ENCODE measurements around the gene ATG4D. TPM values are rescaled to one million over a fixed set of nuclear protein-coding genes. Genes with fewer than 3 reads are reported as not detected.

Gene ATG4D
- total RNA-seq, 1 experiment from 2014 or later = 59.4 TPM

DNA sequence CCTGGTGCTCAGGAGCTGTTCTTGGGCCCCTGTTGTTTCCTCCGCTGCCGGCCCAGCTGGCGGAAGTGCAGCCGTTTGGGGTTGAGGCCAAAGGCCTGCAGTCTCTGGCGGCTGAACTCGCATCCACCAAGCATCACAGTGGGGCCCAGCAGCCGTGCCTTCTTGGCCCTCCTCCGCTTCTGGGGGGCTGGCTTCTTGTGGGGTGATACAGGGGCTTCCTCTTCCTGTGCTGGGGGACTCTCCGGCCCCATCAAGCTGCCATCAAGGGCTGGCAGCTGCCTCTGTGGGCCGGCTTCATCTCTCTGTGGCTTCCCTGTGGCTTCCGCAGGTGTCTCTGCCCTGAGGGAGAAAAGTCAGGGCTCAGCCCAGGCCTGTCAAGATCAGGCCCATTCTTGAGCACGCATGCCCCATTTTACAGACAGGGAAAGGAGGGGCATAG, 10.3 kb downstream of the ATG4D start (continued):
- TF ChIP-seq, protein P1, sequence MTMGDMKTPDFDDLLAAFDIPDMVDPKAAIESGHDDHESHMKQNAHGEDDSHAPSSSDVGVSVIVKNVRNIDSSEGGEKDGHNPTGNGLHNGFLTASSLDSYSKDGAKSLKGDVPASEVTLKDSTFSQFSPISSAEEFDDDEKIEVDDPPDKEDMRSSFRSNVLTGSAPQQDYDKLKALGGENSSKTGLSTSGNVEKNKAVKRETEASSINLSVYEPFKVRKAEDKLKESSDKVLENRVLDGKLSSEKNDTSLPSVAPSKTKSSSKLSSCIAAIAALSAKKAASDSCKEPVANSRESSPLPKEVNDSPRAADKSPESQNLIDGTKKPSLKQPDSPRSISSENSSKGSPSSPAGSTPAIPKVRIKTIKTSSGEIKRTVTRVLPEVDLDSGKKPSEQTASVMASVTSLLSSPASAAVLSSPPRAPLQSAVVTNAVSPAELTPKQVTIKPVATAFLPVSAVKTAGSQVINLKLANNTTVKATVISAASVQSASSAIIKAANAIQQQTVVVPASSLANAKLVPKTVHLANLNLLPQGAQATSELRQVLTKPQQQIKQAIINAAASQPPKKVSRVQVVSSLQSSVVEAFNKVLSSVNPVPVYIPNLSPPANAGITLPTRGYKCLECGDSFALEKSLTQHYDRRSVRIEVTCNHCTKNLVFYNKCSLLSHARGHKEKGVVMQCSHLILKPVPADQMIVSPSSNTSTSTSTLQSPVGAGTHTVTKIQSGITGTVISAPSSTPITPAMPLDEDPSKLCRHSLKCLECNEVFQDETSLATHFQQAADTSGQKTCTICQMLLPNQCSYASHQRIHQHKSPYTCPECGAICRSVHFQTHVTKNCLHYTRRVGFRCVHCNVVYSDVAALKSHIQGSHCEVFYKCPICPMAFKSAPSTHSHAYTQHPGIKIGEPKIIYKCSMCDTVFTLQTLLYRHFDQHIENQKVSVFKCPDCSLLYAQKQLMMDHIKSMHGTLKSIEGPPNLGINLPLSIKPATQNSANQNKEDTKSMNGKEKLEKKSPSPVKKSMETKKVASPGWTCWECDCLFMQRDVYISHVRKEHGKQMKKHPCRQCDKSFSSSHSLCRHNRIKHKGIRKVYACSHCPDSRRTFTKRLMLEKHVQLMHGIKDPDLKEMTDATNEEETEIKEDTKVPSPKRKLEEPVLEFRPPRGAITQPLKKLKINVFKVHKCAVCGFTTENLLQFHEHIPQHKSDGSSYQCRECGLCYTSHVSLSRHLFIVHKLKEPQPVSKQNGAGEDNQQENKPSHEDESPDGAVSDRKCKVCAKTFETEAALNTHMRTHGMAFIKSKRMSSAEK (CRISPR knock-in tag; IDR thresholded peaks at IDR 0.05; ENCODE audit: borderline replicate concordance) = no peak
- TF ChIP-seq, protein P2, sequence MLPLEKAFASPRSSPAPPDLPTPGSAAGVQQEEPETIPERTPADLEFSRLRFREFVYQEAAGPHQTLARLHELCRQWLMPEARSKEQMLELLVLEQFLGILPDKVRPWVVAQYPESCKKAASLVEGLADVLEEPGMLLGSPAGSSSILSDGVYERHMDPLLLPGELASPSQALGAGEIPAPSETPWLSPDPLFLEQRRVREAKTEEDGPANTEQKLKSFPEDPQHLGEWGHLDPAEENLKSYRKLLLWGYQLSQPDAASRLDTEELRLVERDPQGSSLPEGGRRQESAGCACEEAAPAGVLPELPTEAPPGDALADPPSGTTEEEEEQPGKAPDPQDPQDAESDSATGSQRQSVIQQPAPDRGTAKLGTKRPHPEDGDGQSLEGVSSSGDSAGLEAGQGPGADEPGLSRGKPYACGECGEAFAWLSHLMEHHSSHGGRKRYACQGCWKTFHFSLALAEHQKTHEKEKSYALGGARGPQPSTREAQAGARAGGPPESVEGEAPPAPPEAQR (CRISPR knock-in tag; IDR thresholded peaks at IDR 0.05) = no peak
- no peak for TF ChIP-seq ZNF219 (CRISPR knock-in tag; IDR thresholded peaks at IDR 0.05; ENCODE audit: borderline replicate concordance)
- no peak for TF ChIP-seq ETV6 (CRISPR knock-in tag; IDR thresholded peaks at IDR 0.05)
- no peak for TF ChIP-seq NR2C2 (CRISPR knock-in tag; IDR thresholded peaks at IDR 0.05)
- TF ChIP-seq KAT7 (CRISPR knock-in tag; IDR thresholded peaks at IDR 0.05; ENCODE audit: borderline replicate concordance) = no peak
- TF ChIP-seq ELF4 (CRISPR knock-in tag; IDR thresholded peaks at IDR 0.05; ENCODE audit: low read depth) = no peak

DNA sequence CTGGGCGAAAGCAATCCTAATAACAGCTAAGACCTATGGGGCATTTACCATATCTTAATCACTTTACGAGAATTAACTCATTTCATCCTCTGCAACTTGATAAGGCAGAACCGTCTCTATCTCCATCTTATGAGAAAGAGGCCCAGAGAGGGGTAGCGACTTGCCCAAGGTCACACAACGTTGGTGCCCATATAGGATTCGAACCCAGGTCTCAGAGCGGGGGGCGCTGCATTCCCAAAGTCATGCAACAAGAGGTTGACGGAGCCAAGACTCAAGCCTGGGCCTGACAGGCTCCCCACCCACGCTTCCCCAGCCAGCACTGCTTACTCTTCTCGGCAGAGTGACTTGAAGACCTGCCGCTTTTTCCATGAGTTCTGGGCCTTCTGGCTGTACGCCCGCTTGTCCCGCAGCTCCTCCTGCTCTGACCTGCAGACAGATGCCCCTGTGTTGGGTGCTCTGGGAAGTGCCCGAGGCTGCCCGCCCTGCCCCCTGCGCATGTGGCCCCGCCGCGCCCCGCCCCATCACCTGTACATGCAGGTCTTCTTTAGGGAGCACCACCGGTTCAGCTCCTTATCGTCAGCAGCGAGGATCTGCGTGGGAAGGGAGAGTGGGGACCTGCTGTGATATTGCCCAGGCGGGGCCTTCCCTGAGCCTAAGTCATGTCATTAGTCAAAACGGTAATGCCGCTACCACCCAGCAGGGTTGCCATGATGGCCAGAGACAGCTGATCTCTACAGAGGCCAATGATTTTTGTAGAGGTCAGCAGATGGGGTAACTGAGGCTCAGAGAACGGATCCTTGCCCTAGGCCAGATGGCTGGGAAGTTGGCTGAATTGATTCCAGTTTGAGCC, 11.3 kb downstream of the ATG4D start:
- Mint-ChIP-seq H3K27ac (no peak overlapping the region), H3K4me3 (no peak overlapping the region), H3K9me3 (no peaks in the 10 kb centered on the region), H3K27me3 (ENCODE audit: low read depth) (no peaks in the 10 kb centered on the region), H3K4me1 (no peaks in the 10 kb centered on the region), H3K36me3 (peaks cover 47% of the 10 kb centered on the region)
- TF ChIP-seq MXD4 (CRISPR knock-in tag; IDR thresholded peaks at IDR 0.05; ENCODE audit: borderline replicate concordance) = no peak
- TF ChIP-seq, protein P3, sequence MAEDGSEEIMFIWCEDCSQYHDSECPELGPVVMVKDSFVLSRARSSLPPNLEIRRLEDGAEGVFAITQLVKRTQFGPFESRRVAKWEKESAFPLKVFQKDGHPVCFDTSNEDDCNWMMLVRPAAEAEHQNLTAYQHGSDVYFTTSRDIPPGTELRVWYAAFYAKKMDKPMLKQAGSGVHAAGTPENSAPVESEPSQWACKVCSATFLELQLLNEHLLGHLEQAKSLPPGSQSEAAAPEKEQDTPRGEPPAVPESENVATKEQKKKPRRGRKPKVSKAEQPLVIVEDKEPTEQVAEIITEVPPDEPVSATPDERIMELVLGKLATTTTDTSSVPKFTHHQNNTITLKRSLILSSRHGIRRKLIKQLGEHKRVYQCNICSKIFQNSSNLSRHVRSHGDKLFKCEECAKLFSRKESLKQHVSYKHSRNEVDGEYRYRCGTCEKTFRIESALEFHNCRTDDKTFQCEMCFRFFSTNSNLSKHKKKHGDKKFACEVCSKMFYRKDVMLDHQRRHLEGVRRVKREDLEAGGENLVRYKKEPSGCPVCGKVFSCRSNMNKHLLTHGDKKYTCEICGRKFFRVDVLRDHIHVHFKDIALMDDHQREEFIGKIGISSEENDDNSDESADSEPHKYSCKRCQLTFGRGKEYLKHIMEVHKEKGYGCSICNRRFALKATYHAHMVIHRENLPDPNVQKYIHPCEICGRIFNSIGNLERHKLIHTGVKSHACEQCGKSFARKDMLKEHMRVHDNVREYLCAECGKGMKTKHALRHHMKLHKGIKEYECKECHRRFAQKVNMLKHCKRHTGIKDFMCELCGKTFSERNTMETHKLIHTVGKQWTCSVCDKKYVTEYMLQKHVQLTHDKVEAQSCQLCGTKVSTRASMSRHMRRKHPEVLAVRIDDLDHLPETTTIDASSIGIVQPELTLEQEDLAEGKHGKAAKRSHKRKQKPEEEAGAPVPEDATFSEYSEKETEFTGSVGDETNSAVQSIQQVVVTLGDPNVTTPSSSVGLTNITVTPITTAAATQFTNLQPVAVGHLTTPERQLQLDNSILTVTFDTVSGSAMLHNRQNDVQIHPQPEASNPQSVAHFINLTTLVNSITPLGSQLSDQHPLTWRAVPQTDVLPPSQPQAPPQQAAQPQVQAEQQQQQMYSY (CRISPR knock-in tag; IDR thresholded peaks at IDR 0.05) = no peak
- DNase-seq (ENCODE audit: low spot score) = no peak
- POLR2A ChIA-PET = no interaction called here
- CTCF ChIA-PET = interaction anchor here (0.8 to 2.4 kb wide), 5 partner anchors 11 to 145 kb away, joined by 3 to 6 read pairs (median 3); partner anchors contain the start of gene KRI1
- ATAC-seq = no peak

DNA sequence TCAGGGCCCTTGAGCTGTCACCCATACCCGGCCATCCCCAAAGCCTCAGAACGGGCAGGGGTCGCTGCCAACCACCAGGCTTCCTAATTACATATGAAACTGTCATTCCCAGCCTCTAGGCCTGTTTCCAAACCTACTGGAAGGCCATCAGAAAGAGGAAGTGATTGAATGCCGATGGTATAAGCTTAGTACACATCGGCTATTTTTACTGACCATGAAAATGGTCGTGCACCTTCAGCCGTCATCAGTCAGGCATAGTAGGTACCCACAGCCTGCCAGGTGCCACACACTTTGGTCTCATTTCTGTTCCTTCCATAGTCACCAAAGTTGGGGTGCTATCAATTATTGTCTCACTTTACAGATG, 11.9 kb downstream of the ATG4D start:
- Mint-ChIP-seq H3K9me3 (no peaks in the 10 kb centered on the region), H3K27me3 (ENCODE audit: low read depth) (no peaks in the 10 kb centered on the region), H3K4me1 (no peaks in the 10 kb centered on the region), H3K36me3 (peaks cover 46% of the 10 kb centered on the region), H3K27ac (no peak overlapping the region), H3K4me3 (no peak overlapping the region)
- ChIA-PET CTCF (interaction anchor here (0.8 to 2.4 kb wide), 5 partner anchors 10 to 144 kb away, joined by 3 to 6 read pairs (median 3); partner anchors contain the start of gene KRI1), POLR2A (no interaction called here)
- no peak for TF ChIP-seq EMX1 (CRISPR knock-in tag; IDR thresholded peaks at IDR 0.05)
- DNase-seq (ENCODE audit: low spot score) (no peak), ATAC-seq (no peak)
